T-helper 2 cell treated with Interferon-gamma antibody and Interleukin-4, amounts not matched to agents 100 ng/mL and 5 ng/mL, for 36 hours (primary cell): ENCODE results near the gene SMARCD3. TPM values are rescaled to one million over a fixed set of nuclear protein-coding genes. Genes with fewer than 3 reads are reported as not detected.

Experiments used
- intact Hi-C: fragments of 100-400 bp; cut with micrococcal nuclease; formaldehyde crosslinking; loops from one replicate; pipeline ENCODE4 v1.15.1; 2023
- total RNA-seq: library from RNA; stranded (reverse); gene quantifications from 2 replicates; pipeline ENCODE4 v1.2.3, GENCODE V29; 2022

SMARCD3 gene
- total RNA-seq, 1 donor from 2014 or later = 2.5 TPM

- intact Hi-C loops = no loop called here
Measured at GRCh38 chr7:151272877-151273276, 24.4 kb upstream of the SMARCD3 start.

- intact Hi-C loops = no loop called here
Measured at GRCh38 chr7:151272405-151272804, 23.9 kb upstream of the SMARCD3 start.

DNA sequence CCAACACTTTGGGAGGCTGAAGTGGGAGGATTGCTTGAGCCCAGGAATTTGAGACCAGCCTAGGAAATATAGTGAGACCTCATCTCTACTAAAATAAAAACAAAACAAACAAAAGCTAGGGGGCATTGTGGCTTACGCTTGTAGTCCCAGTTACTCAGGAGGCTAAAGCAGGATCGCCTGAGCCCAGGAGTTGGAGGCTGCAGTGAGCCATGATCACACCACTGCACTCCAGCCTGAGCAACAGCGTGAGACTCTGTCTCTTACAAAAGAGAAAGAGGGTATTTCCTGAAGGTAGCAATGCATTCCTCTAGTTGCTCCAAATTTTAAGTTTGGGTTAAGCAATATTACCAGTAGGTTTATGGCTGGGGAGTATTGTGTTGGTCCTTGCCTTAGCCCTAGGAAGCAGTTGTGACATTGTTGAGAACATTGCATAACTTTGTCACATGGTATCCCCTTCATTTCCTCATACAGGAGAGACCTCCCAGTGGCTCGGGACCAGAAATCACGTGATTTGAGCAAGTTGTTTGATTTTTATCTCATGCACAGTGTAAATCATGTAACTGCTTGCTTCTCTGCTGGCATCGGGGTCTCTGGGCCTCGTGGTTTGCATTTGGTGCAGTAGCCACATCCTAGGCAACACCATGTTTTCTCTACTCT, 23.3 kb upstream of the SMARCD3 start:
- intact Hi-C loops = no loop called here

DNA sequence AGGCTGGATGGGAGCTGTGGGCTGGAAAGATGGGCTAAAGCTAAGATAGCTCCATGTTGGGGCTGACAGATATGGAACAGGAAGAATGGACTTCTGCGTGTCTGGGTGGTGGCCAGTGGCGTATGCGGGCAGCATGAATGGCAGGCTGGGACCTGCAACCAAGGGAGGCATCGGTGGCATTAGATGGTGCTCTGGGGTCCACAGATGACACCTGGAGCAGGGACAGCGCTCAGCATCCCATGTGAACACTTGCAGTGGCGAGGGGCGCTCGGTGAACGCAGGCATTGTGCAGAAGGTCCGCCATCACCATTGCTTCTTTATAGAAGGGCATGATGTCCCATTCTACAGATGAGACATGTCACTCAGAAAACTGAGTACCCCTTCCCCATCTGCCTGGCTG, 21.0 kb upstream of the SMARCD3 start:
- intact Hi-C loops = no loop called here

GRCh38 chr7:151265351-151265931, 16.9 kb upstream of the SMARCD3 start:
- intact Hi-C loops = no loop called here

DNA sequence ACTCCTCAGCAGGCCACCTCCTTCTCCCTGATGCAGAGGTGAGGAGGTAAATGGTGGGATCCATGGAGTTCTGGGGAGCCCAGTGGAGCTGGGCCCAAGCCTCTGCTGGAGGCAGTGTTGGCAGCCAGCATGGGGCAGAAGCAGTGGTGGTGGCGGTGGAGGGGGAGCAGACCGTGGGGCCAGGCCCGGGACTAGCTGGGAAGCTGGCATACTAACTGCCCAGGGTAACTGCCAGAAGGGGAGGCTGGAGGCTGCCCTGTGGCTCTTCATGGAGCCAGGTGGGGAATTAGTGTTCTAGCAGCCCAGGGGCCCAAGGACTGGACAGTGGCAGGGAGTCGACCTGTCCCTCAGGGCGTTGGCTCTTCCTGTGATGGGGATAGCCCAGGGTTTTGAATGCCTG, 16.1 kb upstream of the SMARCD3 start:
- intact Hi-C loops = no loop called here

- intact Hi-C loops = no loop called here
Measured at GRCh38 chr7:151261529-151261928, 13.0 kb upstream of the SMARCD3 start.

DNA sequence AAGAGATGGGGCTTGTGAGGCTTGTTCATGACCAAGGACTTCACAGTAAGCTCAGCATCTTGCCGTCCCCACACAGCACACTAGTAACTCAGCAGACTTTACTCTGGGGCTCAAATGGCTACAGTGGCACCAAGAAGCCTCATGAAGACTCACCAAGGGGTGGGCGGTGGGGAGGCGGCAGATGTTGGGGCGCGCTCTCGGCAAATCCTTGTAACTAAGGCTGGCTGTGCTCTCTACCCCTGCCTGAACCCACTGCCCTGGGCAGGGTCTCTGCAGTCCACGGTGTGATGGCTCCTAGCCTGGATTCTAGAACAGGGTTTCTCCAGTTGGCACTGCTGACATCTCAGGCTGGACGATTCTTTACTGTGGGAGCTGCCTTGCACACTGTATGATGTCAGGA, 12.4 kb upstream of the SMARCD3 start:
- intact Hi-C loops = no loop called here

DNA sequence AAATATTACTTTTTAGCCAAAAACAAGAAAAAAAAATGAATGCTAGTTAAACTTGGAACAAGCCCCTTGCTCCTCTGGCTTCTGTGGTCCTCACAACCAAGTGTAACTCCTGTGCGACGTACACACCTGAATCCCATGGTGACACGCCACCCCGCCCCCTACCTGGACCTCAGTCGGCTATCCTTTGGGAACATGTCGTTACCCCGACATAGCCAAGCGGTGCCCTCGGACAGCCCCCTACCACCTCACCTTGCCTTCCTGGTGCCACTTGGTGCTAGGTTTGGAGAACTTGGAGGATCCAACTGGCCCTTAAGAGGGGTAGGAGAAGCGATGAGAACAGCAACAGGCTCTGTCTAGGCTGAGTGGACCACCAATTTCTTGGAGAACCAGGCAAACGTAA, 12.0 kb upstream of the SMARCD3 start:
- intact Hi-C loops = no loop called here

- intact Hi-C loops = no loop called here
Measured at GRCh38 chr7:151257990-151258389, 9.5 kb upstream of the SMARCD3 start.

DNA sequence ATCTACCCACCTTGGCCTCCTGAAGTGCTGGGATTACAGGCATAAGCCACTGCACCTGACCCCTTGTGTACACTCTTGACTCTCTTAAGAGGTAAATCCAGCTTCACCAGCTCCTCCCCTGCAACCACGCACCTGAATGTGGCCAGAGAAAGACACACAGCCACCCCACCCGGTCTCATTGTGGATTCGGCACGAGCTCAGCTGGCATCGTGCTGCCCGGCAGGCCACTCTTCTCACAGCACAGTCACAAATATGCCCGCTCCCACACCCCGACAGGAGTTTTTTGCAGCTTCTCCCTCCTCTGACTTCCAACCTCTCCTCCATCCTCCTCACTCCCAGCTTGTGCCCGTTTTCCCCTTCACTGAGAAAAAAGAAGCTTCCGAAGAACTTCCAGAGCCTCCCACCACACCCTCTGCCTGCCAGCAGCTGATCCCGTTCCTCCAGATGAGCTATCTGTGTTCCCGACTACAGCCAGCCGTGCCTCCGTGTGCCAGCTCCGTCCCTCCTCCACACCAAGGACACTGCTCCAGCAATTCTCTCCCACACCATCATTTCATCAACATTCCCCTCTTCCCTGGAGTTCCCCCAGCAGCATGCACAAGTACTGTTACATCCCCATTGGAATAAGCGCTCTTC, 8.0 kb upstream of the SMARCD3 start:
- intact Hi-C loops = no loop called here

DNA sequence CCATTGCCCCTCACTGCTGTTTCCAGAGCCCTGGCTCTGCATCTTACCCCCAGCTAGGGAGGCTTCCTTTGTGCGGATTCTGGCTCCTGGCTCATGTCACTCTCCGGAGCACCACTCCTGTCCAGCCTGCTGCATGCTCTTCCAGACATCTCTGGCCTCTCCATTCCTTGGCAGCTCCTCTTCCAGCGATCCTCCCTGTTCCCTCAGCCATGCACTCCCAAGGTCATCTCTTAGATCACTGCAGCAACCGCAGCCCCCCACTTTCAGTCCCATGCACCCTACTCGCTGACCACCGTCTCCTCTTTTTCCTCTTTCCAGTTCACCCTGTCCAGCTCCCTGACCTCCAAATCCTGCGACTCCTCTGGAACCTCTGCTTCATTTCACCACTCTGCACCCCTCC, 6.9 kb upstream of the SMARCD3 start:
- intact Hi-C loops = no loop called here

GRCh38 chr7:151254851-151255250, 6.4 kb upstream of the SMARCD3 start:
- intact Hi-C loops = no loop called here

DNA sequence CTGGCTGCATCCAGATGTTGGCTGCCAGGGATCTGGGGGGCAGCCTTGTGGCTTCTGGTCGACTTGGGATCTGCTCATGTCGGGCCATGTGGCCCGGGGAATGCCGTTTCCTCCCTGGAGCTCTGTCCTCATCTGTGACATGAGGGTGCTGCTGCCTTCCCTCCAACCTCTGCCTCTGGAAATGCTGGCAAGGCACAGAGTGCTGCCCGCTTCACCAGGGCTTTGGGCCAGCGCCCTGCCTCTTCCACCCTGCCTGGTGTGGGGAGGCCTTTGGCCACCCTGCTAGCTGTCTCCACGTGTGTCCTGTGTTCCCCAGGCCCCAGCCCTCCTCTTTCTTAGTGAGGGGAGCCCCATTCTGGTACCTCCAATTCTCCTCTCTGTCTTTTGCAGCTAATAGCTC, 5.8 kb upstream of the SMARCD3 start:
- intact Hi-C loops = no loop called here

- intact Hi-C loops = no loop called here
Measured at GRCh38 chr7:151252961-151253711, 4.6 kb upstream of the SMARCD3 start.

GRCh38 chr7:151252561-151252835, 4.0 kb upstream of the SMARCD3 start:
- intact Hi-C loops = no loop called here

DNA sequence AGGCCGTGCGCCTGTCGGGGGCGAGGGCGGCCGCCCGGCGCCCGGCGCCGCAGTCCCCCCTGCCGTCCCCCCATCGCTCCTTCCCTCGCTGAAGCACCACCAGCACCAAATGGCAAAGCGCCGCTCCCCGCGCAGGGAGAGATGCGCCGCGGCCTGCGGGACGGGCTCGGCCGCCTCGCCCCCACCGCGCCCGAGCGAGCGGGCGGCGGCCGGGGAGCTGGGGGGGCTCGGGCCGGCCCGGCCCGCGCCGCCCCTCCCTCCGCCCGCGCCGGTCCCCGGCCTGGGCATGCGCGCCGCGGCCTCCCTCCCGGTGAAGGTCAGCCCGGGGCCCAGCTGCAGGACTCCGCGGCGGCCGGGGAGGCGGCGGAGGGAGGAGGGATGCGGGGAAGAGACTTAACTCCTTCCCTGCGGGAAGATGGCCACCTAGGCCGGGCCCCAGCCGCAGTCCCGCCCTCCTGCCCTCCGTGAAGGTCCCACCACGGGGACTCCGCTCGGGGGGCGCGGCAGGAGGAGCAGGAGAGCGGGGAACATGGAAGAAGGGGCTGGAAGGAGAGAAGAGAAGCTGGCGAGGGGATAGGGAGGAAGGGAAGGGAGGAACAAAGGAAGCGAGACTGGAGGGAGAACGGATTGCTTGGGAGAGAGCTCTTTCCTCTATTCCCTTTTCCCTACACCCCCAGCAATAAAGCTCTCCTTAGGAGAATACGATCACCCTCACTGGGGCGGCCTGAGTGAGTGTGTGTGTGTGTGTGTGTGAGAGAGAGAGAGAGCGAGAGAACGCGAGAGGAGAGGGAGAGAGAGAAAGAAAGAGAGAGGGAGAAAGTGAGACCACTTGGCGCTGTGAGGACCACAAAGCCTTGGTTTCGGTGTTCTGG, 3.4 kb upstream of the SMARCD3 start:
- intact Hi-C loops = no loop called here

- intact Hi-C loops = no loop called here
Measured at GRCh38 chr7:151251328-151251688, 2.8 kb upstream of the SMARCD3 start.

GRCh38 chr7:151250181-151251132, 2.0 kb upstream of the SMARCD3 start:
- intact Hi-C loops = no loop called here

DNA sequence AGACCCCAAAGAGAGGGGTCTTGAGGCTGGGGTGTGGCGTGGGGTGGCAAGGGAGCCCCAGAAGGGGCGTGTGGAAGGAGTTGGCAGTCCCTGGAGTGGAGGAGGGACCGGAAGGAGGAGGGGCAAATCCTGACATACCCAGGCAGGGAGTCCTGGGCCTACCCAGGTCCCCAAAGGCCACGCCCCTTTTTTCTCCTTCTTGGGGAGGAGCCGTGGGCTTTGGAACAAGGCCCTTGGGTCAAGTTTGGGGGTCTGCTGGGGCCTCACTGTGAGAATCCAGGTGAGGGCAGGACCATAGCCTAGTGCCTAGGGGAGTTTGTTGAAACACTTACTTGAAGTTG, 1.2 kb upstream of the SMARCD3 start:
- intact Hi-C loops = no loop called here
